Skeletal muscle tissue (tissue), 4 donors: Measurements from ENCODE around the gene BNIPL. TPM values are rescaled to one million over a fixed set of nuclear protein-coding genes. Genes with fewer than 3 reads are reported as not detected.
A peak's percentile ranks its signal among the peaks of the same experiment; 100 is the strongest.

Source experiments
- H3K27ac ChIP-seq: one replicate; pipeline ENCODE4 v1.7.0; 2013; ENCODE audit warnings: mild to moderate bottlenecking, low read depth, low read length, inconsistent platforms
- H3K27me3 ChIP-seq, 3 donors: one replicate each; pipeline ENCODE4 v1.7.0; 2013; ENCODE audit warnings: low read length in 3 of 3; ENCODE audit not compliant: control insufficient read depth in 3 of 3, insufficient read depth in 3 of 3
- H3K36me3 ChIP-seq, 3 donors: one replicate each; pipeline ENCODE4 v1.7.0; 2013; ENCODE audit warnings: low read length in 3 of 3; ENCODE audit not compliant: control insufficient read depth in 3 of 3, insufficient read depth in 3 of 3
- H3K4me1 ChIP-seq, 3 donors: one replicate each; pipeline ENCODE4 v1.7.0; 2013; ENCODE audit warnings: low read length in 3 of 3, mild to moderate bottlenecking in 3 of 3; ENCODE audit not compliant: control insufficient read depth in 3 of 3, insufficient read depth in 3 of 3
- H3K4me3 ChIP-seq, 3 donors: one replicate each; pipeline ENCODE4 v1.7.0; 2013; ENCODE audit warnings: low read length in 3 of 3
- H3K9ac ChIP-seq, 3 donors: one replicate each; pipeline ENCODE4 v1.7.0; 2013; ENCODE audit warnings: low read length in 3 of 3, mild to moderate bottlenecking in 3 of 3, moderate library complexity in 2 of 3, low read depth in 1 of 3
- H3K9me3 ChIP-seq, 3 donors: one replicate each; pipeline ENCODE4 v1.7.0; 2013; ENCODE audit warnings: low read length in 3 of 3; ENCODE audit not compliant: control insufficient read depth in 3 of 3
- total RNA-seq: library from RNA; depleted of rRNA; stranded (reverse); fragments of >200 nt; gene quantifications from one replicate; pipeline ENCODE4 v1.2.3, GENCODE V29; 2014
- donor health status: Osteomylitis.

The BNIPL gene
- total RNA-seq, 1 donor from 2014 or later = 0.52 TPM

DNA sequence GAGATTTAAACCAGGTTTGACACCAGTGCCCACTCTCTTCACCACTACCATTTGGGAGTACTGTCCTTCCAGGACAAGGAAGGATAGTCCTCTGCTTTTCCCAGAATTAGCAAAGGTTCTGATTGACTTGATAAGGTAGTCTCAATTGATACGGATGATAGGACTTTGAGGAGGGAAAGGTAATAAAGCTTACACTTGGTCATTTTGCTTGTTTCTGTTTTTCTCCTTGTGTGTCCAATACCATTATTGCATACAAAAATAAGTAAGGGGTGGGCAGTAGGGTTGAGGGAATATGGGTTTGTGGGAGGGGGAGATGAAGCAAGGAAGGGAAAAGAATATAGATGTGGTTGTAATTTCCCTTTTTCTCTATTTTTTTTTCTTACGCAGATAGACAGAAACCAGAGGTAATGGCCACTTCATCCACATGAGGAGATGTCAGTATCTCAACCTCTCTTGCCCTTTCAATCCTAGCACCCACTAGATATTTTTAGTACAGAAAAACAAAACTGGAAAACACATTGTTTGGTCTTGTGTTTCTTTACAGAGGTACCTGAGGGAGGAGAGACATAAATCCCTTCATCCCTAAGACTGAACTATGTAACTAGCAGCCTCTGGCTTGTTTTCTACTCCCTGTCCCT is 13.8 kb downstream of the BNIPL start:
- peaks cover 14 to 27% (median 16%) of the 10 kb centered on the region in 3 donors for H3K4me1 ChIP-seq
- H3K4me3 ChIP-seq = no peak overlapping the region
- H3K9me3 ChIP-seq = no peaks in the 10 kb centered on the region
- H3K27ac ChIP-seq = no peak overlapping the region
- peaks cover 21 to 46% (median 31%) of the 10 kb centered on the region in 3 donors for H3K36me3 ChIP-seq
- no peaks in the 10 kb centered on the region for H3K27me3 ChIP-seq
- no peak overlapping the region for H3K9ac ChIP-seq

DNA sequence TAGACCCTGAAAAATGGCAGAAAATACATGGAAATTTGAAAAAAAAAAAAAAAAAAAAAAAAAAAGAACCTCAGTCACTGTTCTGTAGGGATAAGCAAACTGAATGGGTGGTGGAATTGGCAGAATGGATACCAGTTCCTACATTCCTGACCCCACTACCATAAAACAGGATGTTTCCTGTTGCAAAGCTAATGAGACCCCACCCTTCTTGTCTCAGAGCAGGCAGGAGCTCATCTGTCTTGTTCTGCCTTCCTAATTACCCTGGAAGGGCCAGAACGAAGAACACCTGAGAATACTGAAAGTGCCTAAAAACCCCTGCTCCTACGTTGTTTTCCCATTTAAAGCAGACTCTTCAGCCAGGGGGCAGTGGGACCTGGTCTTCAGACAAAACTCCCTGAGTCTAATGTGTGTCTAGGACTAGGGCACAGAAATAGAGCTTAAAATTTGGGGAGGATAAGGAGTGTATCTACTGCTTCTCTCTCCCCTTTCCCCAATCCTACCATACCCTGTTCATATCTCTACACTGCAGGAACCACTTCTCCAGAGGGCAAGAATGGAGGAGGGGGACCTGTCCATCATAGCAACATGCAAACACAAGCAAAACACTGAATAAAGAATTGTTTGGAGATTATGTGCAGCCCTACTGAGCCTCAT is 15.1 kb downstream of the BNIPL start:
- no peaks in the 10 kb centered on the region for H3K27me3 ChIP-seq
- no peak overlapping the region for H3K9ac ChIP-seq
- H3K27ac ChIP-seq = no peak overlapping the region
- no peaks in the 10 kb centered on the region for H3K9me3 ChIP-seq
- H3K4me1 ChIP-seq = peaks cover 21 to 39% (median 29%) of the 10 kb centered on the region in 3 donors
- peaks cover 27 to 58% (median 40%) of the 10 kb centered on the region in 3 donors for H3K36me3 ChIP-seq
- no peak overlapping the region for H3K4me3 ChIP-seq

DNA sequence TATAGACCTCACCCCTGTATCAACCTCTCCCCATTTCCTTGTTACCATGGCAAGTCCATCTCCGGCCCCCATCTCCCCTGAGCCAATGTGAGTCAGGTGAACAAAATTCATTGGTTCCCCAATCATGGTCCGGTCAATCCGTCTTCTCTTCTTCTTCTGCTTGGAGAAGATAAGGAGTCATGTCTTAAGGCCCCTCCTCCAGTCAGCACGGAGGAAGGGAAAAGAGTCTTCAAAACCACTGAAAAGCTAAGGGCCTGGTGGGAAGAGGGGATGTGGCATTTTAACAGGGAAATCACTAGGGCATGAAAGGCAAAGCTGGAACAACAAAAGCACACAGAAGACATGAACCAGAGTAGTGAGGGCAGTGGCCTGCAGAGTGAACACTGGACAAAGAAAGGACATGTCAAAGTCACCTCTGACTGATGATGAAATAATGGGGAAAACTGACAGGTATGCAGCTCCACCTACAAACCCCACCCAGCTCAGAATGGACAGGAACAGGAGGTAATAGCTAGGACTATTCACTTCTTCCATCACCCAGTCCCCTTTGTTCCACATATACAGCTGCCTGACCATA is 18.7 kb downstream of the BNIPL start:
- Histone ChIP-seq H3K27ac (peak overlapping the region; percentile 93), H3K27me3 (no peaks in the 10 kb centered on the region), H3K4me3 (no peak overlapping the region), H3K9me3 (no peaks in the 10 kb centered on the region), H3K36me3 (peaks cover 27 to 66% (median 40%) of the 10 kb centered on the region in 3 donors), H3K4me1 (peaks cover 29 to 42% (median 38%) of the 10 kb centered on the region in 3 donors), H3K9ac (peak overlapping the region in 1 of 3 donors; percentile 1)

DNA sequence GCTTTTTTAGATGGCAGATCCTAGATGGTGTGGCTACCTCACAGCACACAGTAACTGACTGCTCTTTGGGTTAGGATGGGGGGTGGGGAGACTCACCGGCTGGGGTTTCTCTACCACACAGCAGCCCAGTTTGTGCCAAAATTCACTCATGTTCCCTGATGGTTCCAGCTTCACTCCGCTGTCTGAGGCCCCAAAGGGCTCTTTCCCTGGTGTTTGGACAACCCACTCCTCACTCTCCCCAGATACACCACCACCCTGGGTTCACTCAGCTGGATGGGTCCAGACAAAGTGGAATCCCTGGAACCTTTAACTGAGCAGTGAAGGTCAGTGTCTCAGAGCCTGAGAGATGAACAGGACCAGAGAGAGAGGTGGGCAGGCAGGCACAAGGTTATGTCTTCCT is 19.2 kb downstream of the BNIPL start:
- Histone ChIP-seq H3K4me3 (no peak overlapping the region), H3K27me3 (no peaks in the 10 kb centered on the region), H3K9me3 (no peaks in the 10 kb centered on the region), H3K4me1 (peaks cover 29 to 42% (median 42%) of the 10 kb centered on the region in 3 donors), H3K27ac (peak overlapping the region; percentile 93), H3K9ac (peak overlapping the region in 1 of 3 donors; percentile 1), H3K36me3 (peaks cover 27 to 63% (median 40%) of the 10 kb centered on the region in 3 donors)

DNA sequence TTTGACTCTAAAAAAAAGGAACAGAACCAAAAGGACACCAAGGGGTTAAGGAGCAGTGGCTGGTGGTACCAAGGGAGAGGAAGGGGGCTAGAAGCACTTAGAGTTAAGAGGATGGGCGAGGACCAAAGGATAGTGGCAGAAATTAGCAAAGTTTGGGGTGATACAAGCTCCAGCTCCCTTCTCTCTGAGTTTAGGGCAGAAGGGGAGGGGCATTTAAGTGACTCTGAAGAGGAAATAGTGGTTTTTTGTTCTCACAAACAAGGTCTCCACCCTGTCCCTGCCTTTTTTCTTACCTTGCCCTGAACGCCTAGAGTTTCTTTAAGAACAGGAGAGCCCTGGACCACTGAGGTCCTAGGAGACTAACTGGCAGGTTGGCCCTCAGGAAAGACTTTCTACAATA is 19.8 kb downstream of the BNIPL start:
- Histone ChIP-seq H3K36me3 (peaks cover 27 to 59% (median 40%) of the 10 kb centered on the region in 3 donors), H3K27me3 (no peaks in the 10 kb centered on the region), H3K27ac (peak overlapping the region; percentile 93), H3K4me1 (peaks cover 29 to 42% (median 42%) of the 10 kb centered on the region in 3 donors), H3K4me3 (peak overlapping the region in 2 of 3 donors; percentile 26 to 48), H3K9me3 (no peaks in the 10 kb centered on the region), H3K9ac (peak overlapping the region; percentile 1 to 37 (median 28))

DNA sequence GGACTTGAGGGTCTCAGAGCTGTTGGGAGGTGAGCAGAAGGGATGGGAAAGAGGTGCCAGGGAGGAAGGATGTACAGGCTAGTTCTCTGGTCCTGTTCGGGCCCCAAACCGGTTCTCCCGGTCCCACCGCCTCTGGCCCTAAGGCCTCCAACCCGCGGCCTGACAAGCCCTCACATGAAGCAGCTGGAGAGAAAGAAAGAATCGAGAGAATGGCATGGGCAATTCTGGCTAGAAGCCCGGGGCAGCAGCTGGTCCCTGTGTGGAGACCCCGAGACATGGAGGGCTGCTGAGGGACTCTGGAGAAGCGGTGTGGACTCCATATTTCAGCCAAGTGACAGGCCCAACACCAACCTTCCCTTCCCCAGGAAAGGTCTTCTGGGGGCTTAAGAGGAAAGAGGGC is 22.3 kb downstream of the BNIPL start:
- H3K9me3 ChIP-seq = no peaks in the 10 kb centered on the region
- peak overlapping the region; percentile 90 to 96 (median 90) for H3K9ac ChIP-seq
- H3K27ac ChIP-seq = peak overlapping the region; percentile 93
- peaks cover 20 to 34% (median 23%) of the 10 kb centered on the region in 3 donors for H3K36me3 ChIP-seq
- peak overlapping the region; percentile 93 to 98 (median 94) for H3K4me3 ChIP-seq
- no peaks in the 10 kb centered on the region for H3K27me3 ChIP-seq
- H3K4me1 ChIP-seq = peaks cover 29 to 42% (median 42%) of the 10 kb centered on the region in 3 donors

DNA sequence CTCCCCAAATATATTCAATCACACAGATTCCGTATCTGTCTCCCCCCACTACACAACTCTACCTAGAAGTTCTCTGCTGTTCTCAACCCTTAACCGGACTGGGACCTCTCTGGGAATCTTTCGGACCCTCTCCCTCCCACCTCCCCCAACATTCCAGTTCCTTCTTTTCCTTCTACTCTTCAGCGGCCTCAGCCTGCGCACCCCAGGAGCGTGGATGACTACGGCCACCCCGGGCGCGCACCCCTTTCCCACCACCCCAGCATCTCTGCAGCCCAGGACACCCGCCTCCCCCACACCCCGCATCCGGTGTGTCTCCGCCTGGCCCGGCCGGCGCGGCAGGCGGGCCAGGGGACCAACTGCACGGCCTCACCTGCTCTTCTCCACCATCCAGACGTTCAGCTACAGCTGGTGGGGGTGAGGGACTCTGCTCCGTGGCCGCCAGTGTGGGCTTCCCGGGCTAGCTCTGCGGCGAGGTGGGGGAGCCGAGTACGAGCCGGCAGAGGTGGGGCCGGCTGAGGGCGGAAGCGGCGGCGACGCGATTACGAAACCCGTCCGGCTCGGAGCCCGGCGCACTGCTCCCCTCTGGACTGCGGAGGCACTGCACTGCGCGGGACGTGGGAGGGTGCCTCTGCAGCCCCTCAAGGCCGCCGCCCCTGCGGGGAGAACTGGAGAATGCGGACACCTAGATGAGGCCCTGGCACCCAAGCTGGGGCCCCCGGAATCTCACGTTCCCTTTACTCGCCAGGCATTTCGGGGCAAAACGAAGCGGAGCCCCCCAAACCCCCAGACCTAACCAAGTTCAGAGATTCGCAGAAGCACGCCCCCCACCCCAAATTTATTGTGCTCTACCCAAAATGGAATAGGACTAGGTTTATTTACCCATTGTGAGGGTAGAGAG is 23.0 kb downstream of the BNIPL start, which contains the start of gene CDC42SE1:
Gene CDC42SE1, minus strand, starts transcription at position 514 of the 898 bp plus-strand sequence. CDS start 3,892 bp downstream, outside the sequence.
- Histone ChIP-seq H3K9me3 (no peaks in the 10 kb centered on the region), H3K27me3 (no peaks in the 10 kb centered on the region), H3K4me1 (peaks cover 29 to 42% (median 42%) of the 10 kb centered on the region in 3 donors), H3K9ac (peak within 1 kb of the TSS; percentile 90 to 96 (median 90)), H3K36me3 (peaks cover 13 to 27% (median 17%) of the 10 kb centered on the region in 3 donors), H3K4me3 (peak within 1 kb of the TSS; percentile 93 to 98 (median 94)), H3K27ac (peak within 1 kb of the TSS; percentile 93)

DNA sequence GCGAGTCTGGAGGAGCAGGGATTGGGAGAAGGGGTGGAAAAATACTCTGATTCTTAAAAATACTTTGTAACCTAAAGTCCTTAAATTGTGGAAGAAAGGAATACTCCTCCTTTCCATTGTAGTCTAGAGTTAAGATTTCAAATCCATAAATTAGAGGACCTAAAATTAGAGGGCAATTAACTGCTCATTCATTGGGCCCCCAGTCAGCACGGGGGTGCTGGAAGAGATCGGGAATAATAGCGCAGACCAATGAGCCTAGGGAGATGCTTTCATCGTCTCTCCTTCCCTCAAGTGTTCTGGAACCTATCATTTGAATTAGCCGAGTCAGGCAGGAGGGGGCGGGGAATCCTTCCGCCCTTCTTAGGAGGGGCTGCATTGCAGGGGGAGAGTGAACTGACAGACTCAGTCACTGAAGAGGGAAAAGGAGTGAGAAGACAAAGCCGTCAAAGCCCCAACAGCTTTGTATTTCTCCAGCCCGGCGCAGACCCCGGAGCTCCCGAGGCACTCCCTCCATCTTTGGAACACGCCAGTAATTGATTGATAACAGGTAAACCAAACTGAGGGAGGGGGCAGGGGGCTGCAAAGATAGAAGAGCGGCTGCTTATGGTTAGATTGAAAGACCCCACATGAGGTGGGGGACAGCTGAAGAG is 23.7 kb downstream of the BNIPL start, which contains the start of gene MLLT11:
Gene MLLT11, plus strand, starts transcription at position 391 of the 650 bp plus-strand sequence. CDS start 6,828 bp downstream, outside the sequence.
- Histone ChIP-seq H3K4me1 (peaks cover 29 to 42% (median 41%) of the 10 kb centered on the region in 3 donors), H3K9ac (peak within 1 kb of the TSS; percentile 90 to 96 (median 90)), H3K36me3 (peaks cover 7 to 20% (median 10%) of the 10 kb centered on the region in 3 donors), H3K27ac (peak within 1 kb of the TSS; percentile 93), H3K27me3 (no peaks in the 10 kb centered on the region), H3K9me3 (no peaks in the 10 kb centered on the region), H3K4me3 (peak within 1 kb of the TSS; percentile 93 to 98 (median 94))
